Measurements from ENCODE around the gene B3GNT3.

Gene B3GNT3

DNA sequence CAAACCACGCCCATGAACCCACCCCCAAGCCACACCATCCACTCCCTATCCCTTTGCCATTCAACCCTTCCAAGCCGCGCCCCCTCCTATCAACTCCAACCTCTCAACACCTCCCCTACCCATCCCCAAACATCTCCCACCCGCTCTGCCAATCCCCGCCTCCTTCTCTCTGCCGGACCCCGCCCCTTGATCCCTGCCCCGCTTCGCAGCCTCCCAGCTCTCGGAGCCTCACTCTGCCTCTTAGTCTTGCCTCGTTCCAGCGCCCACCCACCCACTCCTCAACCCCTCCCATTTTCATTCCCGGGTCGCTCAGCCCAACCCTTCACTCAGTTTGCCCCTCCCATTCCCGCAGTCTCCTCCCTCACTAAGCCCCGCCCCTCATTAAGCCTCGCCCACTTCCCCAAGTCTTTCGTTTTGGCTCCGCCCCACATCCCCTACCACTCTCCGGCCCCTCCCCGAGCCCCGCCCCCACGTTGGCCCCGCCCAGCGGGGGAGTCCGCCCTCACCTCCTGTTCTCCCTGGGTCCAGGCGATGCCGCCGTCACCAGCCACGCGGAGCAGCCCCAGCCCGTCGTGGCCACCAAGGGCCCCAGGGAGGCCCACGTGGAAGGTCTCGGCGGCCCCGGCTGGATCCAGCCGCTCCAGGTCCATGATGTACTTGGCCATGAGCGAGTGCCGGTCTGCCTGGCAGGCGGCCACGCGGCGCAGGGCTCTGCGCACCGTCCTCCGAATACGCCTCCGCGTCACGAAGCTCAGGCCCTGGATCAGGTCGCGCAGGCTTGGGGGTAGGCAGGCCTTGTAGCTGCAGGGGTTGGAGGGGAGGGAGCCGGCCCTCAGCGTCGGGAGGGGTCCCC lies 47.1 kb downstream of the B3GNT3 start:
- H3K4me3 ChIP-seq (ENCODE audit: low read length), result no peak overlapping the region
- TF ChIP-seq ZNF274 (IDR thresholded peaks at IDR 0.05; ENCODE audit: low read depth, low read length), result no peak

DNA sequence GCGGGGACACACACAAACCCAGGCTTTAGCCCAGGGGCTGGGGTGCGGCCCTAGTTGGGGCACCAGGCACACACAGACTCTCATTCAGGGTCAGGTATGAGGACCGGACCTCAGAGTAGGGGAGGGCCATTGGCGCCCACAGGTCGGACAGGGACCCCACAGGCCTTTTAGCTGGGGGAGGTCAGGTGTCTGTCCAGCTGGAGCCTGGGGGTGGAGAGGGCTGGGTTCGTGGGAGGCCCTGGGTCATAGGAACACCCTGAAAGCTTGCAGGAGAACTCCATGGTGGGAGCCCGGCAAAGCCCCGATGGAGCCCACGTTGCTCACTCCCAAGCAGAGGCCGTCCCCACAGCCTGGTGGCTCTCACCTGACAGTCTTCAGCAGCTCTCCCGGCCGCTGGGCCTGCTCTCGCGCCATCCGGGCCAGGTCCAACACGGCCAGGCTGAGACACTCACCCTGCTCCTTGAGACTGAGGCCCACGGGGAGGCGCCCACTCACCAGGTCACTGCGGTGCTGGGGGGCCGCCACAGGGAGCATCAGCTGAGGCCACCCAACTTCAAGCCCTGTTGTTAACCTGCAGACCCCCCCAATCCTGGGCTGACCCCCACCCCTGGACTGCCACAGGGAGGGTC lies 47.8 kb downstream of the B3GNT3 start:
- TF ChIP-seq ZNF274 (IDR thresholded peaks at IDR 0.05; ENCODE audit: low read depth, low read length), result no peak
- no peak overlapping the region for H3K4me3 ChIP-seq (ENCODE audit: low read length)

DNA sequence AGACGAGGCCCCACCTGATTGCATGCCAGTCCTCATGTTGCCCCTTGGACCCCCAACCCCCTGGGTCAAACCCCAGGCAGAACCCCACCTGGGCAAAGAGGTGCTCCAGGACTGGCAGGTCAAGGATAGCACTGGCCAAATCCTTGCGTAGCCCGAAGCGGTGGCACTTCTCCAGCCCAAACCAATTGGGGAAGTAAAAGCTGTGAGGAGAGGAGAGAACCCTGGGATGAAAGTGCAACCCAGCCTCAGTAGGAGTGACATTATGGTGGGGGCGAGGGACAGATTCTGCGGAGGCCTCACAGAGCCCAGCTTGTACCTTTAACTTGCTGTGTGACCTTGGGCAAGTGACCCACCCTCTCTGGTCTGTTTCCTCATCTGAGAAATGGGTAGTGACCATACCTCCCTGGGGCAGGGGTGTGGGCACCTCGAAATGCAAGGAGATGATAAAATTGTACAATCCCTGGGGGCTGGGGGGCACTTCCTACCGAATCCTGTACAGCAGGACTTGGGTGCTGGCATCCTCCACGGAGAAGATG lies 48.4 kb downstream of the B3GNT3 start:
- H3K4me3 ChIP-seq (ENCODE audit: low read length), result no peak overlapping the region
- no peak for TF ChIP-seq ZNF274 (IDR thresholded peaks at IDR 0.05; ENCODE audit: low read depth, low read length)

DNA sequence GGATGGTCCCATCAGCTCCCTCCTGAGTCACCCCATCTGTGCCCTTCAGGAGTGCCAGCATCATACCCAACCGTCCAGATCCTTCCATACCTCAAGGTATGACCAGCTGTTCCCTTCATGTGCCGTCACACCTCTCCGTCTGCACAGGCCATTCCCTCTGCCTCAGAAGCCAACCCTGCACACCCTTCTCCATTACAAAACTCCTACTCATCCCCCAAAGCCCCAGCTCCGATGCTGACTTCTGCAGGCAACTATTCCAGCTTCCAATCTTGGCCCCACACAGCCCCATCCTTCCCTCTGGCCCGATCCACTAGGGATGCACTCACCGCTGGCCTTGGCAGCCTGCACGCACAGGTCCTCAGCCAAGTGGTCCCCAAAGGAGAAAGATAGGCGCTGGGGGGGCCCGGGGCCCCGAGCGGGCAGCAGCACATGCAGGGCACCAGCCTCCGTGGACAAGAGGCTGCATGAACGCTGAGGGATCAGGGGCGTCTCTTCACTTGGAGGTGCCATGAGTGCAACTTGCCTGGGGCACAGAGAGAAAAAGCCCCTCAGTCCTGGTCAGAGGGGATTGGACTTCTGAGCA lies 49.1 kb downstream of the B3GNT3 start:
- no peak for TF ChIP-seq ZNF274 (IDR thresholded peaks at IDR 0.05; ENCODE audit: low read depth, low read length)
- no peak overlapping the region for H3K4me3 ChIP-seq (ENCODE audit: low read length)

DNA sequence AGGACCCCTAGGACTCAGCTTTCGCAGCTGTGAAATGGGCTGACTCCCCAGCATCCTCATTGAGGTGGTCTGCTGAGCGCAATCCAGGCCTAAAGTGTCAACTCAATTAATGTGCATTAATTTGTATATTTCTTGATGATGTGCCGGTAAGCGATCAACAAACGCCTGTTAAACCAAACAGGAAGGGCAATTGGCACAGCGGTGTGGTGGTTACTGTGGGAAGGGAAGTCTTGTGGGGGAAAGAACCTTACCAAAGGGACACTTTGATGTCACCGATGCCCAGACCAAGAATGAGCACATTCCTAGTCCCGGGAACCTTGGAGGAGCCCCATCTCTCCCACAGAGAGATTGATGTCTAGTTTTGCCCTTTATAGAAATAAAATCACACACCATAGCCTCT lies 51.2 kb downstream of the B3GNT3 start:
- H3K4me3 ChIP-seq (ENCODE audit: low read length), result no peak overlapping the region; the same call in 1 of the 2 replicates
- no peak for TF ChIP-seq ZNF274 (IDR thresholded peaks at IDR 0.05; ENCODE audit: low read depth, low read length)

DNA sequence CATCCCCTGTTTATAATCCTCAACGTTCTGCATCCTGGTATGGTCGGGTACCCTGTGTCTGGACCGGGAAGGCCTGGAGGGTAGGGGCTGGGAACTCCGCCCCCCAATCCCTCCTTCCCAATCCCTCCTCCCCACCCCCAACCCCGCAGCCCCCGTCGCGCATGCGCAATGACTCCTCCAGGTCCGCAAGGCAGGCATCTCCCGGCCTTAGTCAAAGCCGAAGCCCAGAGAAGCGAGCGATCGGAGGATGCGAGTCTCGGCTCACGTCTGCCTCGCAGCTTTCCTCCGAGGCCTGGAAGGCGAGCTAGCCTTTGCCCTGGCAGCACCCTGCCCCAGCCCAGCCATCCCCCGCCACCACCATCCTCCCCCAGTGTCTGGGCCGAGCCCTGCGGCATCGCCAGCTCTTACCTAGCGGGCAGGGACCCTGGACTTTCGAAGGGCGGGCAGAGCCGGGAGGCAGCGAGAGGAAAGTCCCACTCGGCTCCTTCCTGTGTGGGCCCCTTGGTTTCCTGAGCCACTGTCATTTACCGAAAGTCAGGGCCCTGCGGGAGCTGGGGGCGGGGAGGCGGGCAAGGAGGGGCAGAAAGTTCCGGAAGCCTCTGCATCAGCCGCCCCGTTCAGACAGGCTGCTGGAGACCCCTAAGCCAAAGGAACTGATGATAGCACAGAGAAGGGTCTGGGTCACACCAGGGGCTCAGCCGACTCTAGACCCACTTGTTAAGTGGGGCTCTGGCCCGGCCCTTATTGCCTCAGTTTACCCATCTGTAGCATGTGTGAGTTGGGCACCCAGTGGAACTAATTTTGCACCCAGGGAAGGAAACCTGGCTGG lies 52.8 kb downstream of the B3GNT3 start, which contains the start of gene JAK3:
JAK3 (minus strand) TSS at position 445 of the 829 bp plus-strand sequence. CDS start 3,565 bp downstream, outside the sequence.
- no peak for TF ChIP-seq ZNF274 (IDR thresholded peaks at IDR 0.05; ENCODE audit: low read depth, low read length)
- H3K4me3 ChIP-seq (ENCODE audit: low read length), result peak within 1 kb of the TSS; percentile 71

DNA sequence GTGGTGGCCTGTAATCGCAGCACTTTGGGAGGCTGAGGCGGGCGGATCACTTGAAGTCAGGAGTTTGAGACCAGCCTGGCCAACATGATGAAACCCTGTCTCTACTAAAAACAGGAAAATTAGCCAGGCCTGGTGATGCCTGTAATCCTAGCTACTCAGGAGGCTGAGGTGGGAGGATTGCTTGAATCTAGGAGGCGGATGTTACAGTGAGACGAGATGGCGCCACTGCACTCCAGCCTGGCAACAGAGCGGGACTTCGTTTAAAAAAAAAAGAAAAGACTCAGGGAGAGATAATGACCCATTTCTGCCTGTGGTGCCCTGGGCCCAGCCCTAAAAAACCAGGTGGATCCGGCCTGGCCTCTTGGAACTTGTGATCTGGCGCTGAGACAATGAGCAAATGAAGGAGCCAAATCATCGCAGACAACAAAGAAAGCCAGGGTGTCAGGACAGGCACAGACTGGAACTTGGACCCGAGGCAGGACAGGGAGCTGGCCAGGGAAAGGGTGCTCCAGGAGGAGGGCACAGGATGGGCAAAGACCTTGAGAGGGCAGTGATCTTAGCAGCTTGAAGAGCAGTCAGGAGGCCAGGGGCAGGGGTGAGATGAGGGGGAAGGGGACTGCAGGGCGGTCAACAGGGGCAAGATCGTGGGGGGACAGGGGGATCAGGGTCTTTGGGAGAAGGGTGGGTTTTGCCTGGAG lies 53.8 kb downstream of the B3GNT3 start:
- H3K4me3 ChIP-seq (ENCODE audit: low read length), result no peak overlapping the region
- TF ChIP-seq ZNF274 (IDR thresholded peaks at IDR 0.05; ENCODE audit: low read depth, low read length), result no peak

DNA sequence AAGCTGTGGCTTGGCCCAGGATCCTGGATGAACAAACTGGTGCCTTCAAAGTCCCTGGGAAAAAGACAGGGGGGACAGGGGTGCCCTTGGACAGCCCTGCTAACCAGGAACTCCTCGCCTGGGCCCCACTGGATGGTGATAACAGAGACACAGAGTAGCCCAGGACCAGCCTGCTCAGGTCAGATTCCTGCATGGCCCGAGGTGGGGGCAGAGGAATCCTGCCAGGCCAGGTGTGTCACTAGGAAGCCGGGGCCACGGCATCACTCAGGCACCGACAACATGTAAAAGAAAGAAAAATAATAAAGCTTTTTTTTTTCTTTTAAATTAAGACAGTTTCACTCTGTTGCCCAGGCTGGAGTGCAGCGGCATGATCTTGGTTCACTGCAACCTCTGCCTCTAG lies 59.1 kb downstream of the B3GNT3 start:
- H3K4me3 ChIP-seq (ENCODE audit: low read length), result no peak overlapping the region
- no peak for TF ChIP-seq ZNF274 (IDR thresholded peaks at IDR 0.05; ENCODE audit: low read depth, low read length)

DNA sequence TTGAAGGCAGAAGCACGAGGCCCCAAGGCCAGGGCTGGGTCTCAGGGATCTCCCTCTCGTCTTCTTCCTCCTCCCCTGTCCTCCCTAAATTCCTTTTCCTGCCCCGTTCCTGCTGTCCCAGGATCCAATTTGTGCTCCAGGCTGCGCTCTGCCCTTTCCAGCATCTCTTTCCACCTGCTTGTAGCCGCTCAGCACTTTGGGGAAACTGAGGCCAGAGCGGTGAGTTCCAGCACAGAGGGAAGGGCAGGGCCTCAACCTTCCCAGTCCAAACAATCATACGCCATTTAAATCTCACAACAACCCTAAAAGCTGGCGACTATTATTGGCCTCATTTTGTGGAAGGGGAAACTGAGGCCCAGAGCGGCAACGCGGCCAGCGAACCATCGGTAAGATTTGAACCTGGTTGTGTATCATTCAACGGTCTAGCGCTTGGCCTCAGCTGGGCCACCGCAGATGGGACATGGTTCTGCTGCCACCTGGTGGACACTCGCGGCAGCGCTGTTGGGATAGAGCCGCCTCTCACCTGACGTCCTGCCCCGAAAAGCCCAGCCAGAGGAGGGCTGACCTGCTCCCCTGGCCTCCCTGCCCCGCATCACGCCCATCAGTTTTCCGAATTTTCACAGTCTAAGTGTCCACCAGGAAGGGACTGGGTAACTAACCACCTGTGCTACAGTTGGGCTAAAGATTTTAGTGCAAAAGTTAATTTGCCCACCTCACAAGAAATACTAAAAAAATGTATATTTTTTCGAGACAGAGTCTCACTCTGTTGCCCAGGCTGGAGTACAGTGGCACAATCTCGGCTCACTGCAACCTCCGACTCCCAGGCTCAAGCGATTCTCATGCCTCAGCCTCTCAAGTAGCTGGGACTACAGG lies 60.6 kb downstream of the B3GNT3 start:
- no peak overlapping the region for H3K4me3 ChIP-seq (ENCODE audit: low read length)
- no peak for TF ChIP-seq ZNF274 (IDR thresholded peaks at IDR 0.05; ENCODE audit: low read depth, low read length)

DNA sequence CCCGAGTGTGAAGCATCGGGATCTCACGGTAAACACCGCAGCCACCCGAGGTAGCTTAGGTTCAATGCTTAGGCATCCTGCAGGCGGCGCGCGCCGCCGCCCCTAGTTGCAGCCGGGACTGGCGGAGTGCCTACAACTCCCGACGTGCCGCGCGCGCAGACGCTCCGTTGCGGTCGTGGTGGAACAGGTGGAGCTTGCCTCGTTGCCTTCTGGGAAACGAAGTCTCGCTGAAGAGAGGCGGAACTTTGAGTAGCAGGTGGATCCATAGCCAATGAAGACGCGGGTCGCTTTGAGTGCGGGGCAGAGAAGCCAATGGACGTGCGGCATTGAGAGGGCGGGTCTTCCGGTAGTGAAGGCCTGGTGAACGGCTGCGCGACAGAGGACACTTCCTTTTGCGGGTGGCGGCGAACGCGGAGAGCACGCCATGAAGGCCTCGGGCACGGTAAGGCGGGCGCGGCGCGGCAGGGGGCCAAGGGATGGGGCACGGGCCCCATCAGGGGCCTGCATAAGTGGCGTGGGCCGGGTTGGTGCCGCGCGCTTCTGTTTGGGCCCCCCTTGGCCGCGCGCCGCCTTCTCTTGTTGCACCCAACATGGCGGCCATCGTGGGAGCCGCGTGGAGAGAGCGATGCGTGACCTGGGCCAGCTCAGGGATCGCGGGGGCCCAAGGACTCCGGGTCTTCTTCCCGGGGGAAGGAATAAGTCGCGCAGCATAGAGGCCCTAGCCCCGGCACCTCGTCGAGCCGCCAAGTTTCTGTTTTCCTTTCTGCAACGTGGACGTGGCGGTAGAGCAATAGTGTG lies 64.8 kb downstream of the B3GNT3 start, which contains the start of gene RPL18A:
RPL18A (plus strand) TSS at position 378 of the 798 bp plus-strand sequence; CDS start at position 425, 47 bp downstream.
- peak within 1 kb of the TSS; percentile 80 for H3K4me3 ChIP-seq (ENCODE audit: low read length)
- no peak for TF ChIP-seq ZNF274 (IDR thresholded peaks at IDR 0.05; ENCODE audit: low read depth, low read length)

DNA sequence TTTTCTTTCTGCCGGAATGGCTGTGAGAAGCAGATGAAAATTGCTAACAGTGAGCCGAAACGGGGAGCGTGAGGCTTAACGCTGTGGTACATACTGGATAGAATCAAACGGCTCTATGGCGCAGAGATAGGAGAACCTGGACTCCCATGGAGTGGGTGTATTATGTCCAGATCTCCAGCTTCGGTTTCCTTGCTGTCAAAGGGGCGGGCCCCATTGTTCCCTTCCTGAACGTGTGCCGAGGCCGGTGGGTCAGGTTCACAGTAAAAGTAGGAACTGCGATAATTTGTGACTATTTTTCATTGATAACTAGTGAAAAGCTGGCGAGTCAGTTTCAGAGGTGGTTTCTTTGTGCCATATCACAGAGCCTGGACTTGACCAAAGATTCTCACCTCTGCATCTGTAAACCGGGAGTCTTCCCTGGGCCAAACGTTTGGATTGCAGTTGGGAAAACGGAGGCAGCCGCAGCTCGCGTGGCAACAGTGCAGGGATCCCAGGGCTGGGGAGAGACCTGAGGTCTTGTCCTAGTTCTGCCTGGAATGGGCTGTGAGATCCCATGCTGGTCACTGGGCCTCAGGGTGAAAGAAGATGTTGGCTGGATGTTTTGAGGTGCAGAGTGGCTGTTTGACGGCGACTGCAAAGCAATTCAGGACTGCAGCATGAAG lies 65.5 kb downstream of the B3GNT3 start:
- TF ChIP-seq ZNF274 (IDR thresholded peaks at IDR 0.05; ENCODE audit: low read depth, low read length), result no peak
- H3K4me3 ChIP-seq (ENCODE audit: low read length), result peak overlapping the region; percentile 80

All from GM08714 (cell line).